HepG2 (cell line): ENCODE results near the gene LILRB3. TPM values are rescaled to one million over a fixed set of nuclear protein-coding genes. Genes with fewer than 3 reads are reported as not detected.
A peak's percentile ranks its signal among the peaks of the same experiment; 100 is the strongest.

Source experiments
- ATAC-seq: fragments of 200-7000 bp; cut with Tn5 transposase; 3 replicates; pipeline ENCODE4 v1.9.1; 2020; ENCODE audit warnings: mild to moderate bottlenecking, moderate library complexity
- BruUV-seq: library from RNA; stranded (reverse); fragments of 400-500 nt; replicated peaks from 2 replicates; lab custom pipeline; 2021; lab: Mats Ljungman, UMichigan
- CTCF ChIA-PET: fragments of 300-600 bp; formaldehyde crosslinking; extraction: SDS; loops from one replicate; lab custom pipeline; 2021; ENCODE audit warnings: low total read pairs, inconsistent platforms, low intra/inter-chr PET ratio; lab: Yijun Ruan, JAX
- POLR2A ChIA-PET: fragments of 350-600 bp; sonication (Branson Sonifier 250); formaldehyde crosslinking; loops from one replicate; lab custom pipeline; 2020; ENCODE audit warnings: antibody characterized with exemption, inconsistent platforms; lab: Yijun Ruan, JAX
- DNase-seq: peaks from one replicate; pipeline ENCODE4 v3.0.0-alpha.2; 2015; ENCODE audit warnings: low spot score
- FAIRE-seq: peaks from 3 replicates; lab custom pipeline; 2011; peaks lifted over from hg19 to GRCh38; lab: Jason Lieb, UNC
- H2AFZ ChIP-seq: one replicate; pipeline ENCODE4 v1.6.1; 2011; ENCODE audit warnings: low read length, inconsistent platforms
- H3K27ac ChIP-seq: fragments of 300-600 bp; 3 replicates; pipeline ENCODE4 v1.8.0; 2011; ENCODE audit warnings: mixed run types, mild to moderate bottlenecking, mixed read lengths, low read length, inconsistent platforms; ENCODE audit not compliant: insufficient read depth; ENCODE audit errors: extremely low read length
- H3K27me3 ChIP-seq, 2 experiments: fragments of 200-600 bp in 1 of 2; 2 replicates in 1 of 2; 3 replicates in 1 of 2; pipeline versions ENCODE4 v1.6.0 to v1.8.0; 2011; ENCODE audit warnings: low read length in 2 of 2, mild to moderate bottlenecking in 2 of 2, moderate library complexity in 2 of 2, inconsistent platforms in 1 of 2; ENCODE audit not compliant: insufficient read depth in 2 of 2, control insufficient read depth in 1 of 2
- H3K36me3 ChIP-seq, 2 experiments: fragments of 200-600 bp in 1 of 2; replicated peaks in 1 of 2; 2 replicates in 1 of 2; 3 replicates in 1 of 2; pipeline versions ENCODE4 v1.5.1 to v1.8.0; 2011; ENCODE audit warnings: low read length in 2 of 2, inconsistent platforms in 1 of 2; ENCODE audit not compliant: insufficient read depth in 2 of 2, control insufficient read depth in 1 of 2
- H3K4me1 ChIP-seq: 2 replicates; pipeline ENCODE4 v1.5.1; 2012; ENCODE audit warnings: low read length, inconsistent platforms; ENCODE audit not compliant: insufficient read depth
- H3K4me2 ChIP-seq: 2 replicates; pipeline ENCODE4 v1.6.0; 2011; ENCODE audit warnings: low read depth, low read length, inconsistent platforms
- H3K4me3 ChIP-seq, 3 experiments: fragments of 200-600 bp in 1 of 3; sonication (generic), shearing (Covaris generic) in 1 of 3; replicated peaks in 1 of 3; 2 replicates each; pipeline ENCODE4 v1.5.1; 2011 to 2016; ENCODE audit warnings: low read length in 3 of 3, inconsistent platforms in 2 of 3, low read depth in 2 of 3, mild to moderate bottlenecking in 2 of 3, control low read depth in 1 of 3, mixed read lengths in 1 of 3; ENCODE audit not compliant: insufficient read depth in 1 of 3
- H3K79me2 ChIP-seq: one replicate; pipeline ENCODE4 v1.6.1; 2011; ENCODE audit warnings: low read length, inconsistent platforms; ENCODE audit not compliant: insufficient read depth
- H3K9ac ChIP-seq: 2 replicates; pipeline ENCODE4 v1.6.0; 2011; ENCODE audit warnings: mild to moderate bottlenecking, low read depth, low read length, inconsistent platforms; ENCODE audit not compliant: insufficient read depth
- H3K9me3 ChIP-seq: 2 replicates; pipeline ENCODE4 v1.5.1; 2012; ENCODE audit warnings: mild to moderate bottlenecking, low read length
- H4K20me1 ChIP-seq: 2 replicates; pipeline ENCODE4 v1.6.0; 2011; ENCODE audit warnings: inconsistent platforms, mild to moderate bottlenecking, low read length, moderate library complexity; ENCODE audit not compliant: insufficient read depth
- ATAD3A ChIP-seq: sonication (generic); formaldehyde crosslinking; IDR thresholded peaks from 2 replicates; pipeline ENCODE4 v1.4.0; 2020; ENCODE audit warnings: missing genetic modification reagents
- BATF2 ChIP-seq: sonication (generic); formaldehyde crosslinking; IDR thresholded peaks from 2 replicates; pipeline ENCODE4 v1.8.0; 2022; ENCODE audit warnings: mild to moderate bottlenecking, missing genetic modification reagents, moderate library complexity
- CEBPB ChIP-seq: IDR thresholded peaks from 2 replicates; pipeline ENCODE4 v1.6.1; 2011; ENCODE audit warnings: low read depth, low read length, improper control_type of control experiment, borderline replicate concordance
- KLF16 ChIP-seq, 2 experiments: sonication (generic) in 1 of 2; formaldehyde crosslinking in 1 of 2; IDR thresholded peaks; 2 replicates each; pipeline versions ENCODE4 v1.6.1 to v1.8.0; 2016 to 2023; ENCODE audit warnings: missing genetic modification reagents in 2 of 2, missing compliant biosample characterization in 1 of 2
- MLLT10 ChIP-seq: sonication (generic); formaldehyde crosslinking; IDR thresholded peaks from 2 replicates; pipeline ENCODE4 v1.4.0; 2020; ENCODE audit warnings: missing genetic modification reagents
- SAP130 ChIP-seq: IDR thresholded peaks from 2 replicates; pipeline ENCODE4 v1.6.1; 2016; ENCODE audit warnings: low read depth
- TERF1 ChIP-seq: sonication (generic); formaldehyde crosslinking; IDR thresholded peaks from 2 replicates; pipeline ENCODE4 v1.8.0; 2022; ENCODE audit warnings: mild to moderate bottlenecking, missing genetic modification reagents, moderate library complexity
- THYN1 ChIP-seq: sonication (generic); formaldehyde crosslinking; IDR thresholded peaks from 2 replicates; pipeline ENCODE4 v1.8.1; 2023; ENCODE audit warnings: low read depth, mild to moderate bottlenecking, moderate library complexity, missing genetic modification reagents, borderline replicate concordance
- ZBTB25 ChIP-seq: IDR thresholded peaks from 2 replicates; pipeline ENCODE4 v1.6.1; 2018; ENCODE audit warnings: missing genetic modification reagents
- ZNF136 ChIP-seq: sonication (generic); formaldehyde crosslinking; IDR thresholded peaks from 2 replicates; pipeline ENCODE4 v1.8.1; 2022; ENCODE audit warnings: low read depth, mild to moderate bottlenecking, moderate library complexity, missing genetic modification reagents
- ZNF234 ChIP-seq: sonication (generic); formaldehyde crosslinking; conservative IDR thresholded peaks from 2 replicates; pipeline ENCODE4 v1.5.1; 2020; ENCODE audit warnings: mild to moderate bottlenecking, missing genetic modification reagents
- ZNF280D ChIP-seq: sonication (generic); formaldehyde crosslinking; IDR thresholded peaks from 2 replicates; pipeline ENCODE4 v1.5.1; 2020; ENCODE audit warnings: mild to moderate bottlenecking, missing genetic modification reagents
- ZNF549 ChIP-seq: sonication (generic); formaldehyde crosslinking; IDR thresholded peaks from 2 replicates; pipeline ENCODE4 v1.5.0; 2020; ENCODE audit warnings: missing genetic modification reagents
- ZNF800 ChIP-seq: sonication (generic); formaldehyde crosslinking; IDR thresholded peaks from 2 replicates; pipeline ENCODE4 v1.4.0; 2020; ENCODE audit warnings: missing genetic modification reagents
- ZSCAN21 ChIP-seq: sonication (generic); formaldehyde crosslinking; IDR thresholded peaks from 2 replicates; pipeline ENCODE4 v1.8.0; 2022; ENCODE audit warnings: mild to moderate bottlenecking, missing genetic modification reagents, moderate library complexity, borderline replicate concordance
- WGBS: methylation state at CpG from one replicate; pipeline ENCODE4 v1.1.6; 2017; ENCODE audit warnings: low lambda C conversion rate; 5-methylcytosine and 5-hydroxymethylcytosine counted together
- in situ Hi-C: cut with HindIII; loops from 2 replicates; pipeline ENCODE4 v1.10.0; 2017; ENCODE audit warnings: low pct_unique_long_range_greater_than_20kb; ENCODE audit not compliant: extremely low pct_ligation_motif_present
- intact Hi-C: fragments of 100-400 bp; cut with micrococcal nuclease; formaldehyde crosslinking; loops from one replicate; pipeline ENCODE4 v1.10.0; 2022; ENCODE audit not compliant: unreplicated experiment
- polyA plus RNA-seq, 8 experiments: library from polyadenylated mRNA; depleted of rRNA in 3 of 8; stranded (reverse) in 7 of 8; unstranded in 1 of 8; fragments of >200 nt; fragmentation: Illumina TruSeq in 4 of 8; extraction: Trizol in 4 of 8; gene quantifications; 2 replicates each; pipeline versions ENCODE4 v1.2.1 to v1.2.3, GENCODE V29; 2011 to 2016; ENCODE audit warnings: low read depth in 4 of 8, missing spikeins in 1 of 8, mixed read lengths in 1 of 8; ENCODE audit not compliant: insufficient read depth in 1 of 8
- total RNA-seq, 5 experiments: library from RNA; depleted of rRNA; stranded (reverse); fragments of >200 nt; fragmentation: Illumina TruSeq; extraction: Trizol; gene quantifications; 2 replicates each; pipeline ENCODE4 v1.2.3, GENCODE V29; 2016; ENCODE audit warnings: low read depth in 1 of 5

The LILRB3 gene
- total and polyA plus RNA-seq, 2 of the 13 experiments (the other 11 are each of a cell fraction or from before 2014, with no cell fraction given) = 0.22 TPM; not detected in 1

GRCh38 chr19:54207983-54208783, 14.6 kb downstream of the LILRB3 start:
- ATAC-seq (peak; percentile 1), FAIRE-seq (peak; percentile 64), DNase-seq (peak; percentile 59)
- Histone ChIP-seq H3K27ac (peak overlapping the region; percentile 80), H3K27me3 (no peaks in the 10 kb centered on the region), H3K4me1 (peaks cover 86% of the 10 kb centered on the region), H3K9me3 (no peaks in the 10 kb centered on the region), H3K79me2 (peaks cover 30% of the 10 kb centered on the region), H3K4me2 (peak overlapping the region; percentile 83), H3K9ac (peak overlapping the region; percentile 19; the same call in 1 of the 2 replicates), H4K20me1 (peaks cover 60% of the 10 kb centered on the region), H3K36me3 (peaks cover 20 to 48% of the 10 kb centered on the region in 2 experiments), H2AFZ (no peak overlapping the region), H3K4me3 (peak overlapping the region in 1 of 3 experiments; percentile 55; a peak in 1 of 6 replicates)
- no TSS peak for BruUV-seq
- intact Hi-C loops (no loop called here), in situ Hi-C loops (no loop called here)
- CTCF ChIA-PET = no interaction called here
- POLR2A ChIA-PET = interaction anchor here (1.2 to 4.9 kb wide), 4 partner anchors 10 to 71 kb away, joined by 3 to 114 read pairs (median 41); partner anchors contain the start of genes MBOAT7, RPS9 and TSEN34
- WGBS = 61% methylated on average over 11 of the region's 18 CpGs
- TF ChIP-seq SAP130 = peak; percentile 50; the same call in 1 of the 2 replicates
- TF ChIP-seq BATF2 (CRISPR knock-in tag) = no peak
- no peak for TF ChIP-seq ZNF234 (CRISPR knock-in tag)
- no peak for TF ChIP-seq ZNF549 (CRISPR knock-in tag)
- no peak for TF ChIP-seq ZNF800 (CRISPR knock-in tag)
- TF ChIP-seq TERF1 = no peak
- TF ChIP-seq THYN1 (CRISPR knock-in tag) = no peak
- TF ChIP-seq ZNF136 (CRISPR knock-in tag) = no peak
- no peak for TF ChIP-seq ZSCAN21 (CRISPR knock-in tag)
- peak; percentile 83; the same call in 1 of the 2 replicates for TF ChIP-seq CEBPB
- TF ChIP-seq MLLT10 = no peak
- no peak for TF ChIP-seq KLF16 (CRISPR knock-in tag; IDR thresholded peaks at IDR 0.05)
- TF ChIP-seq ATAD3A (CRISPR knock-in tag) = no peak
- peak; percentile 55; the same call in 1 of the 2 replicates for TF ChIP-seq ZNF280D (CRISPR knock-in tag)
- TF ChIP-seq ZBTB25 (CRISPR knock-in tag) = no peak; the same call in 1 of the 2 replicates
